Measurements from ENCODE around the gene MRPS17.

The MRPS17 gene

DNA sequence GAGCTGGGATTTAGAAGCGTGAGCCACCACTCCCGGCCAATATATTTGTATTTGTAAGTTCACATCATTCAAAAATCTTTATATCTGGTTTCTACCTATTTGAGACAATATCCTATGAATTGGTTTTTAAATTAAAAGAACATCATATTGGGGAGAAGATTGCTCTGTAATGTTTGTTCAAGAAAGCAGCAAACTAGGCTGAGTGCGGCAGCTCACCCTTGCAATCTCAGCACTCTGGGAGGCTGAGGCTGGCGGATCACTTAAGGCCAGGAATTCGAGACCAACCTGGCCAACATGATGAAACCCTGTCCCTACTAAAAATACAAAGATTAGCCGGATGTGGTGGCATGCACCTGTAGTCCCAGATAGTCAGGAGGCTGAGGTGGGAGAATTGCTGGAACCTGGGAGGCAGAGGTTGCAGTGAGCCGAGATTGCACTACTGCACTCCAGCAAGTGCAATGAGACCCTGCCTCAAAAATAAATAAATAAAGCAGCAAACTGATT is 22.1 kb downstream of the MRPS17 start:
- DNase-seq, result no peak

DNA sequence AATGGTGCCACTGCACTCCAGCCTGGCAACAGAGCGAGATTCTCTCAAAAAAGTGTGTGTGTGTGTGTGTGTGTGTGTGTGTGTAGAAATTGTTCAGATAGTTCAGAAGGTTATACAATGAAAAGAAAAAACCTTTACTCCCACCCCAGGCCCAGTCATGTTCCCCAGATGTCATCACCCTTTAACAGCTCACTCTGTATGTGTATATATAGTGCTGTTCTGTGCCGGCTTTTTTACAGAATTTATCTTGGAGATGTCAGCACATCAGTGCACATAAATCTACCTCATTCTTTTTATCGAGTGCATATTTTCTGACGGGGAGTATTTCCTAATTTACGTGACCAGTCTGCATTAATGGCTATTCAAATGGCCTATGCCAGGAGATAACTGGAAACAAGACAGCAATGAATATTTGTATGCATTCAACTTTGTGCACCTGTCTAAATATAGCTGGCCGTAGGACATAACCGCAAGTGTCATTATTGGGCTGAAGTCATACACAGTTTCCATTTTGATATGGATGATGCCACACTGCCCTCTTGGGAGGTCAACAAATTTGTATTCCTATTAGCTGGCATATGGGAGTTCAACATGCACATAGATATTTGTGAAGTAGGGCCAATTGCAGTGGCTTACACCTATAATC is 24.4 kb downstream of the MRPS17 start:
- no peak for DNase-seq

DNA sequence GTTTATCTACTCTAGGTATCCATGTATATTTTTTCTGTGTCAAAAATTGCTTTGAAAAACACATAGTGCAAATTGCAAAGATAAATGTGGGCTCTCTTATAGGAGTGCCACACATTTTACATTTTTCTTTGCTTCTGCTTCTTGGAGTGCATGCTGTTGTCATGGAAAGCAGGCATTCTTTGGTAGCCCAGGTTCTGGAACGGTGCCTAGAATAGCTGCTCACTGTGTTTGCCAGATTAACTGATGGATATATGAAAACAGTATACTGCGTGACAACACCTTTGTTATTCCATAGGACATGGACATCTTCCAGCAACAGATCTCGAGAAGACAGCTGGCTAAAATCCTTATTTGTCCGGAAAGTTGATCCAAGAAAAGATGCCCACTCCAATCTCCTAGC is 26.2 kb downstream of the MRPS17 start:
- DNase-seq, result no peak

DNA sequence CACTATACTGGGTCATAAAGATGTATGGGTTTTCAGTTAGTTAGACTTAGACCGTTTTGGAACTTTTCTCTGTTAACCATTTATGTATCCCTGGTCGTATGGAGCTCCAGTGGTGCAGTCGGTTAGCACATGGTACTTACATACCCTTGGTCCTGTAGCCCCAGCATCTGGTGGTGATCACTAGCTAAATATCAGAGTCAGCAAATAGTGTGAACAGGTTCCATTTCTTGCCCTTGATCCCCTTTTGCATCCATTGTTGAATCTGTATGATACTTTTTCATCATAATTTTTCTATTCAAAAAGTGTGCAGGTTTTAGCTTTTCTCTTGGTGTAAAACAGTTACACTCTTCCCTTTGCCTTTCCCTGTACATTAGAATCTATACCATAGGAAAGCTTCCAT is 28.6 kb downstream of the MRPS17 start:
- DNase-seq, result no peak

DNA sequence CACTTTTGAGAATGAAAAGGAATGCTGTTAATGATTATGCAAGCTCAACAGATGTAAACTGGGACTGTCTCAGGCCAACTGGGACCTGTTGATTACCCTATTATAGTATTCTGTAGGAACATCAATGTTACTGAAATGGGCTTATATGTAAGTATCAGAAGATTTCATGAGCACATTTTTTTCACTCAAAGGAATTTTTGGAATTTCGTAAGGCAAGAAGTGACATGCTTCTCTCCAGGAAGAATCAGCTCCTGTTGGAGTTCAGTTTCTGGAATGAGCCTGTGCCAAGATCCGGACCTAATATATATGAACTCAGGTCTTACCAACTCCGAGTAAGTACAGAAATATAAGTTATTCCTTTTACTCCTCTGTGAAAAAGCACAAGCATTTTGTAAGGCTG is 31.9 kb downstream of the MRPS17 start:
- no peak for DNase-seq

DNA sequence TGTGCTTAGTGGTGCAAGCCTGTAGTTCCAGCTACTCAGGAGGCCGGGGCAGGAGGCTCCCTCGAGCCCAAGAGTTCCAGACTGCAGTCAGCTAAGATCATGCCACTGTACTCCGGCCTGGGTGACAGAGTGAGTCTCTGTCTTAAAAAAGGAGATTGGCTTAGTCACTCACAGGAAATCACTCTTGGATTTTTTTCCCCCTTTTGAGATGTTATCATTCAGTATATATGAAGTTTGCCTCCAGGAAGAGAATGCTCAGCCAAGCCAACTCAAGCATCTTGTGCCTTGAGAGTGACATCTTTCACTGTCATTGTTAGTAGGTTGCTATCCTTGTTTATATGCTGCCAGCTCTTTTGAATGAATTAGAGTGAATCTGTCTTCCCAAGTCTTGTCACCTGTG is 40.7 kb downstream of the MRPS17 start:
- no peak for DNase-seq

DNA sequence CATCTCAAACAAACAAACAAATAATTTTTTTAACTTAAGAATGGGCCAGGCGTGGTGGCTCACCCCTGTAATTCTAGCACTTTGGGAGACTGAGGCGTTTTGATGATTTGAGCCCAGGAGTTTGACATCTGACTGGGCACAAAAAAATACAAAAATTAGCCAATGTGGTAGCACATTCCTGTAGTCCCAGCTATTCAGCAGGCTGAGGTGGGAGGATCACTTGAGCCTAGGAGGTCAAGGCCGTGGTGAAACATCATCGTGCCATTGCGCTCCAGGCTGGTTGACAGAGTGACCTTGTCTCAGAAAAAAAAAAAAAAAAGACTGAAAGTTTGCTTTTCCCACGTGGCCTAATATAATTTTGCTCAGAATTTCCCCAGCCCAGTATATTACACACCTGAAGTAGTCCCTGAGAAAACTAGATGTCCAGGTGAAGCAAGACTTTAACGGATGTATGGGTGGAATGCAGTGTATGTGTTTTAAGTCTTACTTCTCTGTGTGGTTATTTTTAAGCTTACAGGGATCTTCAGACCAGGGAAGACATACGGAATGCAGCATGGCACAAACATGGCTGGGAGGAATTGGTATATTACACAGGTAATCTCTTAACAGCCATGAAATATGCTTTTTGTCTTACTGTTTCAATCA is 45.3 kb downstream of the MRPS17 start:
- DNase-seq, result no peak

DNA sequence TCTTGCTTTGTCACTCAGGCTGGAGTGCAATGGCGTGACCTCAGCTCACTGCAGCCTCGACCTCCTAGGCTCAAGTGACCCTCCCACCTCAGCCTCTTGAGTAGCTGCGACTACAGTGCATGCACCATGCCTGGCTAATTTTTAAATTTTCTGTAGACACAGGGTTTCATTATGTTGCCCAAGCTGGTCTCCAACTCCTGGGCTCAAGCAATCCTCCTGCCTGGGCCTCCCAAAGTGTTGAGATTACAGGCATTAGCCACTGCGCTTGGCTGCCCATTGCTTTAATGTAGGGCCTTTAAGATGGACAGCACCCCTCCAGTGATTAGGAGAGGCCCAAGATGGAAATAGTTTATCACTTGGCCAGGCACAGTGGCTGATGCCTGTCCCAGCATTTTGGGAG is 52.1 kb downstream of the MRPS17 start:
- no peak for DNase-seq

All from activated CD4-positive, CD25-positive, alpha-beta regulatory T cell treated with anti-CD3 and anti-CD28 coated beads, Interleukin-2, amount 50 U/mL, for 72 hours (primary cell).